ENCODE data around the gene OPCML. TPM values are rescaled to one million over a fixed set of nuclear protein-coding genes. Genes with fewer than 3 reads are reported as not detected.

The OPCML gene
- polyA plus RNA-seq, 1 donor (not counting 4 experiments of a cell fraction or from before 2014, with no cell fraction given): 0.04 TPM

GRCh38 chr11:133467686-133468085 lies 64.6 kb downstream of the OPCML start:
- Histone ChIP-seq H3K4me1 (ENCODE audit: control insufficient read depth, extremely low read depth, insufficient read depth, low read length) (no peaks in the 10 kb centered on the region), H3K27me3 (ENCODE audit: control insufficient read depth, extremely low read depth, insufficient read depth, low read length) (no peaks in the 10 kb centered on the region), H3K4me3 (ENCODE audit: control insufficient read depth in 2 of 3, extremely low read depth in 1 of 3, insufficient read depth in 2 of 3, low read depth in 1 of 3, low read length in 3 of 3) (no peak overlapping the region), H3K27ac (ENCODE audit: control insufficient read depth, insufficient read depth, low read length) (no peak overlapping the region), H4K20me1 (ENCODE audit: control insufficient read depth, extremely low read depth, insufficient read depth, low read length) (no peaks in the 10 kb centered on the region), H3K9ac (ENCODE audit: control insufficient read depth, extremely low read depth, insufficient read depth, low read length) (no peak overlapping the region), H3K79me2 (ENCODE audit: control insufficient read depth, insufficient read depth, low read length) (no peaks in the 10 kb centered on the region), H2AFZ (ENCODE audit: control insufficient read depth, low read length) (no peak overlapping the region), H3K4me2 (ENCODE audit: control insufficient read depth, extremely low read depth, insufficient read depth, low read depth, low read length) (no peak overlapping the region), H3K9me3 (ENCODE audit: control insufficient read depth, low read depth, low read length) (no peaks in the 10 kb centered on the region), H3K9me1 (ENCODE audit: control insufficient read depth, extremely low read depth, insufficient read depth, low read length) (no peaks in the 10 kb centered on the region), H3K36me3 (ENCODE audit: control insufficient read depth in 2 of 2, extremely low read depth in 1 of 2, insufficient read depth in 2 of 2, low read length in 2 of 2) (no peaks in the 10 kb centered on the region)
- DNase-seq (ENCODE audit: low read depth, low spot score) (no peak), FAIRE-seq (no peak)
- TF ChIP-seq CTCF (optimal IDR thresholded peaks at IDR 0.05 in 1 of 3, IDR thresholded peaks at IDR 0.05 in 1 of 3, conservative IDR thresholded peaks at IDR 0.05 in 1 of 3; ENCODE audit: extremely low read depth in 1 of 3, insufficient read depth in 2 of 3, low read length in 3 of 3) (no peak), EZH2 (IDR thresholded peaks at IDR 0.05; ENCODE audit: low read length) (no peak)
- dilution Hi-C loops (cut with MboI; ENCODE audit: extremely low pct_ligation_motif_present, low sequenced_read_pairs): no loop called here

GRCh38 chr11:133443206-133443747 lies 89.0 kb downstream of the OPCML start:
- DNase-seq (ENCODE audit: low read depth, low spot score): peak; percentile 7
- Histone ChIP-seq H3K36me3 (ENCODE audit: control insufficient read depth in 2 of 2, extremely low read depth in 1 of 2, insufficient read depth in 2 of 2, low read length in 2 of 2) (no peaks in the 10 kb centered on the region), H2AFZ (ENCODE audit: control insufficient read depth, low read length) (peak overlapping the region; percentile 82), H3K9ac (ENCODE audit: control insufficient read depth, extremely low read depth, insufficient read depth, low read length) (no peak overlapping the region), H3K9me3 (ENCODE audit: control insufficient read depth, low read depth, low read length) (no peaks in the 10 kb centered on the region), H3K4me1 (ENCODE audit: control insufficient read depth, extremely low read depth, insufficient read depth, low read length) (peaks cover 5% of the 10 kb centered on the region), H3K27me3 (ENCODE audit: control insufficient read depth, extremely low read depth, insufficient read depth, low read length) (no peaks in the 10 kb centered on the region), H4K20me1 (ENCODE audit: control insufficient read depth, extremely low read depth, insufficient read depth, low read length) (no peaks in the 10 kb centered on the region), H3K27ac (ENCODE audit: control insufficient read depth, insufficient read depth, low read length) (peak overlapping the region; percentile 54), H3K4me2 (ENCODE audit: control insufficient read depth, extremely low read depth, insufficient read depth, low read depth, low read length) (peak overlapping the region; percentile 1), H3K9me1 (ENCODE audit: control insufficient read depth, extremely low read depth, insufficient read depth, low read length) (no peaks in the 10 kb centered on the region), H3K79me2 (ENCODE audit: control insufficient read depth, insufficient read depth, low read length) (no peaks in the 10 kb centered on the region), H3K4me3 (ENCODE audit: control insufficient read depth in 2 of 3, extremely low read depth in 1 of 3, insufficient read depth in 2 of 3, low read depth in 1 of 3, low read length in 3 of 3) (no peak overlapping the region)
- no peak for TF ChIP-seq CTCF (optimal IDR thresholded peaks at IDR 0.05 in 1 of 3, IDR thresholded peaks at IDR 0.05 in 1 of 3, conservative IDR thresholded peaks at IDR 0.05 in 1 of 3; ENCODE audit: extremely low read depth in 1 of 3, insufficient read depth in 2 of 3, low read length in 3 of 3)
- no peak for TF ChIP-seq EZH2 (IDR thresholded peaks at IDR 0.05; ENCODE audit: low read length)
- peak; percentile 71 for FAIRE-seq
- dilution Hi-C loops (cut with MboI; ENCODE audit: extremely low pct_ligation_motif_present, low sequenced_read_pairs): no loop called here

All from keratinocyte (primary cell).